Breast epithelium (tissue), 4 donors: Measurements from ENCODE around the gene CHST8. TPM values are rescaled to one million over a fixed set of nuclear protein-coding genes. Genes with fewer than 3 reads are reported as not detected.

Experiments used
- DNase-seq, 2 donors: peaks; one replicate each; pipeline ENCODE4 v3.0.0-alpha.2; 2019; ENCODE audit warnings: low spot score in 2 of 2
- H3K27ac ChIP-seq, 2 donors: fragments of 200-600 bp; sonication (generic) in 1 of 2; one replicate each; pipeline ENCODE4 v1.5.1; 2016 to 2019; ENCODE audit warnings: mild to moderate bottlenecking in 1 of 2
- H3K27me3 ChIP-seq, 2 donors: fragments of 200-600 bp; sonication (generic) in 1 of 2; one replicate each; pipeline versions ENCODE4 v1.5.1 to v1.6.0; 2017 to 2019; ENCODE audit warnings: control low read depth in 1 of 2, mild to moderate bottlenecking in 1 of 2
- H3K36me3 ChIP-seq: fragments of 200-600 bp; one replicate; pipeline ENCODE4 v1.5.1; 2019
- H3K4me1 ChIP-seq, 2 donors: fragments of 200-600 bp; sonication (generic); one replicate each; pipeline ENCODE4 v1.5.1; 2016 to 2019; ENCODE audit warnings: control low read depth in 1 of 2
- H3K4me3 ChIP-seq, 3 donors: fragments of 200-600 bp; sonication (generic); 1 replicate in 2 of 3; 2 replicates in 1 of 3; pipeline ENCODE4 v1.5.1; 2016 to 2019; ENCODE audit warnings: mild to moderate bottlenecking in 3 of 3, moderate library complexity in 2 of 3
- H3K9me3 ChIP-seq, 2 donors: fragments of 200-600 bp; sonication (generic) in 1 of 2; one replicate each; pipeline ENCODE4 v1.5.1; 2016 to 2019; ENCODE audit warnings: control low read depth in 1 of 2
- POLR2A ChIP-seq: fragments of 450-650 bp; IDR thresholded peaks from one replicate; pipeline ENCODE4 v1.6.1; 2016; ENCODE audit warnings: antibody characterized with exemption, mild to moderate bottlenecking, moderate library complexity
- POLR2AphosphoS5 ChIP-seq, 3 donors: sonication (generic); formaldehyde crosslinking; IDR thresholded peaks; one replicate each; pipeline ENCODE4 v1.6.1; 2017; ENCODE audit warnings: antibody characterized with exemption in 3 of 3
- intact Hi-C: fragments of 100-400 bp; cut with DNase I; formaldehyde crosslinking; loops from one replicate; pipeline ENCODE4 v1.15.1; 2023; ENCODE audit warnings: low total_unique reads
- total RNA-seq, 3 donors: library from RNA; depleted of rRNA; stranded (reverse); fragments of >200 nt; gene quantifications; one replicate each; pipeline ENCODE4 v1.1.0, GENCODE V29; 2016
- TF ChIP-seq, protein P1 (sequence below), 3 donors: fragments of 450-650 bp; IDR thresholded peaks; one replicate each; pipeline ENCODE4 v1.5.1; 2016 to 2017; ENCODE audit warnings: antibody characterized with exemption in 3 of 3, mild to moderate bottlenecking in 3 of 3, moderate library complexity in 3 of 3

The CHST8 gene
- total RNA-seq, 3 donors from 2014 or later, result 0.16 to 14.1 (median 1.6) TPM

DNA sequence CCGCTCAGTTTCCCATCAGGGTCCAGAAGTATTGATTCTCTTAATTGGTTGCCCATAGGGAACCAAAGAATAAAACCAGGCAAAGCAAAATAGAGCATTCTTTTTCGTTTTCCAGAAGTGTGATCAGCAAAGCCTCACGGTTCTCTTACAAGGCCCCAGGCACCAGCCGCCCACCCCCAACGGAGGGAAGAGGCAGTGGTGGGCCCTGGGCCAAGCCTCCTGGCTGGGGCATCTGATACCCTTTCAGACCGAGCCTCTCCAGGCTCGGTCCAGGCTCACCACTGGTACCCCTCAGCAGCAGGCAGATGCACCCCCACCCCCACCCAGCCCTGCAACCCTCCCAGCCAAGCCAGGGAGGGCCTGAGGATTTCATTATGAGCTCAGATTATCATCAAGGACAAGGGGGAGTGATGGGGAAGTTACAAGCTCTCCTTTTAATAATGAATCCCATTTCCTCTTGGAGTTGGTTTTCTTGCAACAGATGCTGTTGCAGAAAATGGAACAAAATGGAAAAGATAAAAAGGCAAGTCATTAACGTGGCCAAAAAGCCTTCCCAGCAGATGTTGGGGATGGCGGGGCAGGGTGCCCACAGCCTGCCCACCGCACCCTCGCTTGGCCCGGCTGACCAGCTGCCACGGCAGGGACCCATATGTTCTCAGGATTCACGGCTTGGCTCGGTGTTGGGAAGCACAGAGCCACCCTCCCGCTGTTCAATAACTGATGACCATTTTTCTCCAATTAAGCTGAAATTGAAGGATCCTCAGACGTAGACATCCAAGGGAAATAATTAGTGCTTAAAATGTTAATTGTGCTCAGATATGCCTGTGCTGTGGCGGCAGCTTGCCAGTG lies 129.1 kb downstream of the CHST8 start:
- TF ChIP-seq, protein P1, sequence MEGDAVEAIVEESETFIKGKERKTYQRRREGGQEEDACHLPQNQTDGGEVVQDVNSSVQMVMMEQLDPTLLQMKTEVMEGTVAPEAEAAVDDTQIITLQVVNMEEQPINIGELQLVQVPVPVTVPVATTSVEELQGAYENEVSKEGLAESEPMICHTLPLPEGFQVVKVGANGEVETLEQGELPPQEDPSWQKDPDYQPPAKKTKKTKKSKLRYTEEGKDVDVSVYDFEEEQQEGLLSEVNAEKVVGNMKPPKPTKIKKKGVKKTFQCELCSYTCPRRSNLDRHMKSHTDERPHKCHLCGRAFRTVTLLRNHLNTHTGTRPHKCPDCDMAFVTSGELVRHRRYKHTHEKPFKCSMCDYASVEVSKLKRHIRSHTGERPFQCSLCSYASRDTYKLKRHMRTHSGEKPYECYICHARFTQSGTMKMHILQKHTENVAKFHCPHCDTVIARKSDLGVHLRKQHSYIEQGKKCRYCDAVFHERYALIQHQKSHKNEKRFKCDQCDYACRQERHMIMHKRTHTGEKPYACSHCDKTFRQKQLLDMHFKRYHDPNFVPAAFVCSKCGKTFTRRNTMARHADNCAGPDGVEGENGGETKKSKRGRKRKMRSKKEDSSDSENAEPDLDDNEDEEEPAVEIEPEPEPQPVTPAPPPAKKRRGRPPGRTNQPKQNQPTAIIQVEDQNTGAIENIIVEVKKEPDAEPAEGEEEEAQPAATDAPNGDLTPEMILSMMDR (IDR thresholded peaks at IDR 0.05), result no peak
- DNase-seq, result no peak
- no peak overlapping the region for H3K27ac ChIP-seq
- no peak overlapping the region for H3K4me3 ChIP-seq
- H3K36me3 ChIP-seq, result no peaks in the 10 kb centered on the region
- H3K4me1 ChIP-seq, result no peaks in the 10 kb centered on the region
- H3K9me3 ChIP-seq, result no peaks in the 10 kb centered on the region
- peaks cover 0 to 41% of the 10 kb centered on the region in 2 donors for H3K27me3 ChIP-seq
- intact Hi-C loops, result no loop called here

DNA sequence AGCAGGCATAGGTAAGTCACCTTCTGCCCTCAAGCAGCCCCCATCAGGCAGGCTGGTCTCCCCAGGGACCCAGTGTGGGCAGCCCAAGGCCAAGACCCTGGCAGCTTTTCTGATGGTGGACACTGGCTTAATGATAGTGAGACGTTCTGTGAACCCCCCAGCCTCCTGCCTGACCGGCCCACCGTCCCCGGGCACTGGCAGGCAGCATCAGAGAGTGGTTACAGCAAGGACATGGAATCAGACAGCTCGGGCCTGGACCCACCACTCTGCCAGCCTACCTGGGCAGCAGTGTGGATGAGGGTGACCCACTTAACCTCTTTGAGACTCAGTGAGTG lies 129.7 kb downstream of the CHST8 start:
- intact Hi-C loops, result no loop called here
- no peak for TF ChIP-seq POLR2AphosphoS5 (IDR thresholded peaks at IDR 0.05)

DNA sequence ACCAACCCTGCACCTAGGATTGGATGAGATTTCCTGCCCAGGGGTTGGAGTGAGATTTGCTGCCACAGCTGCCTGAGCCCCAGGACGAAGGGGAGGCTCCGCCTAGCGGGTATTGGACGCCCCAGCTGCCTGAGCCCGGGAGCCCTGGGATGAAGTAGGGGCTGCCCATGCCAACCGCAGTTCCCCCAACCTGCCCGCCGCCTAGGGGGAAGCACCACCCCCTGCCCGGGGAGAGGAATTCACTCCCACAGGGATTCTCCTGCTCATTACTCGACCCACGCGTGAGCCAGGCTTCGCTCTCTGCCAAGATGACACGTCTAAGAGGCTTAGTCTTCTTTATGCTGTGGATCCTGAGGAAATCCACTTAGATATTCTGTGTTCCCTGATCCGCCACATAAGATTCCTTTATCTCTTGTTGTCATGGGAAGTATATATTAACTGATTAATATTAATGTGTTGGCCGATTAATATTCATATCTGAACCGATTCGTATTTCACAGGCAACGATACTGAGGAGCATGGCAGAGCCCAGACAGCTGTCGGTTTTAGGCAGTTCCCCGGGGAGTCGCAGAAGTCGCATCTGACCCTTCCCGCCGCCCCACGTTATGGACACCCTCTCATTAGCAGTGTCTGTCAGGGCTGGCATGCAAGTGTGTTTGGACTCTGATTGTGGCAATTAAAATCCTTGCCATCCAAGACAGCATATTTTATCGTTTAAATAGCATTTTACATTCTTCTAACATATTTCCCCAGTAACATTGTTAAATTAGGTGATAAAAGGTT lies 130.5 kb downstream of the CHST8 start:
- Histone ChIP-seq H3K27me3 (peaks cover 0 to 37% of the 10 kb centered on the region in 2 donors), H3K4me3 (no peak overlapping the region), H3K9me3 (no peaks in the 10 kb centered on the region), H3K36me3 (no peaks in the 10 kb centered on the region), H3K4me1 (no peaks in the 10 kb centered on the region), H3K27ac (no peak overlapping the region)
- intact Hi-C loops, result no loop called here
- DNase-seq, result no peak
- no peak for TF ChIP-seq POLR2AphosphoS5 (IDR thresholded peaks at IDR 0.05)
- TF ChIP-seq POLR2A, result no peak
- TF ChIP-seq, protein P1 (IDR thresholded peaks at IDR 0.05), result no peak

More for the DNA sequence above, 129.7 kb downstream of the CHST8 start:
- H3K27ac ChIP-seq, result no peak overlapping the region
- H3K4me3 ChIP-seq, result no peak overlapping the region
- DNase-seq, result no peak
- peaks cover 0 to 41% of the 10 kb centered on the region in 2 donors for H3K27me3 ChIP-seq
- H3K9me3 ChIP-seq, result no peaks in the 10 kb centered on the region
- no peaks in the 10 kb centered on the region for H3K4me1 ChIP-seq
- H3K36me3 ChIP-seq, result no peaks in the 10 kb centered on the region

DNA sequence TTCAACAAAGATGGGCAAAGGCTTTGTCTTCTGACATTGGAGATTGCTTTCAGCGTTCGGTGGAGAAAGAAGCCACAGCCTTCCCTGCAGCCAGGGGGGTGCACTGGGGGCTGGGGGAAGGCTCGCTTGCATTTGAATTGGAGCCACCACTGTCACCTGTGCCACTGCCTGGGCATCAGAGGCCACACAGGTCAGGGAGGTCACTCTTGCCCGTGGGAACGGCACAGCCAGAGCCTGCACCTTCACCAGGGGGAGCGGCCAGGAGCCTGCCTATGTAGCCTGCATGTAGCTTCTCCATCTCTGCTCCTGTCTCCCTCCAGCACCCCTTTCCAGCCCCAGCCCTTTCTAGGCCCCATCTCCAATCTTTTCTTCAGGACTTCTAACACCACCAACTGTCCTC lies 131.2 kb downstream of the CHST8 start:
- DNase-seq, result no peak
- Histone ChIP-seq H3K27me3 (peaks cover 0 to 33% of the 10 kb centered on the region in 2 donors), H3K9me3 (no peaks in the 10 kb centered on the region), H3K4me1 (no peaks in the 10 kb centered on the region), H3K27ac (no peak overlapping the region), H3K36me3 (no peaks in the 10 kb centered on the region), H3K4me3 (no peak overlapping the region)
- TF ChIP-seq, protein P1 (IDR thresholded peaks at IDR 0.05), result no peak
- TF ChIP-seq POLR2A (no peak), POLR2AphosphoS5 (IDR thresholded peaks at IDR 0.05) (no peak)
- intact Hi-C loops, result no loop called here

DNA sequence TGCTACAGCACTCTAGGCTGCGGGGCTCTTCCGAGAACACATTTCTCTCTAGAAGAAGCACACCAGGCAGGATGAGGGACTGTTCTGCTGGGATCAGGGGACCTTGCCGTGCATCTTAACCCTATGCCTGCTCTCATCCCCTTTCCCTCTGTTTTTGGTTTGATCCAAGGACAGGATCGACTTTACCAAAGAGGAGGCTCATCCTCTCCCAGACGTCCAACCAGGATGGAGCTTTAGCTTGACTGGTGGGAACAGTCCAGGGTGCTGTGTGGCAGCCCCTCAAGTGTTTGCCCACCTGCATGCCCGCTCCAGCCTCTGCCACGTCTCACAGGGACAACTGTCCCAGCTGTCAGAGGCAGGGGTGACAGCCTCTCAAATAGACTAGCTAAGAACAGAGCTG lies 132.6 kb downstream of the CHST8 start:
- Histone ChIP-seq H3K27ac (no peak overlapping the region), H3K4me1 (no peaks in the 10 kb centered on the region), H3K4me3 (no peak overlapping the region), H3K36me3 (no peaks in the 10 kb centered on the region), H3K27me3 (peaks cover 0 to 26% of the 10 kb centered on the region in 2 donors), H3K9me3 (no peaks in the 10 kb centered on the region)
- intact Hi-C loops, result no loop called here
- TF ChIP-seq POLR2A (no peak), POLR2AphosphoS5 (IDR thresholded peaks at IDR 0.05) (no peak)
- TF ChIP-seq, protein P1 (IDR thresholded peaks at IDR 0.05), result no peak
- DNase-seq, result no peak
